BE2C (cell line): ENCODE measurements around the gene CUL5.

ENCODE experiments used
- DNase-seq: peaks from one replicate; pipeline ENCODE4 v3.0.0-alpha.2; 2020
- H3K27me3 ChIP-seq: fragments of 250-450 bp; sonication (Bioruptor Pico); 2 replicates; pipeline ENCODE4 v1.5.1; 2020; ENCODE audit warnings: mild to moderate bottlenecking
- H3K36me3 ChIP-seq: fragments of 250-450 bp; sonication (Bioruptor Pico); 2 replicates; pipeline ENCODE4 v1.5.1; 2020; ENCODE audit warnings: mild to moderate bottlenecking
- H3K4me1 ChIP-seq: fragments of 250-450 bp; sonication (Bioruptor Pico); 2 replicates; pipeline ENCODE4 v1.5.1; 2020
- H3K4me3 ChIP-seq: 2 replicates; pipeline ENCODE4 v1.5.1; 2011; ENCODE audit warnings: low read depth, low read length
- H3K9me3 ChIP-seq: fragments of 250-450 bp; sonication (Bioruptor Pico); 2 replicates; pipeline ENCODE4 v1.5.1; 2020
- CTCF ChIP-seq: IDR thresholded peaks from 2 replicates; pipeline ENCODE4 v1.5.1; 2012; ENCODE audit warnings: mild to moderate bottlenecking, low read depth, low read length

CUL5 gene

GRCh38 chr11:108012139-108012725 is 3.5 kb downstream of the CUL5 start:
- DNase-seq: no peak
- no peak for TF ChIP-seq CTCF
- no peaks in the 10 kb centered on the region; the same call in 1 of the 2 replicates for H3K4me1 ChIP-seq
- H3K9me3 ChIP-seq: no peaks in the 10 kb centered on the region
- peaks cover 16% of the 10 kb centered on the region for H3K36me3 ChIP-seq
- no peak overlapping the region for H3K4me3 ChIP-seq
- no peaks in the 10 kb centered on the region for H3K27me3 ChIP-seq

GRCh38 chr11:108016647-108017046 is 7.9 kb downstream of the CUL5 start:
- Histone ChIP-seq H3K4me3 (no peak overlapping the region), H3K4me1 (no peaks in the 10 kb centered on the region; the same call in 1 of the 2 replicates), H3K36me3 (peaks cover 12% of the 10 kb centered on the region), H3K9me3 (no peaks in the 10 kb centered on the region), H3K27me3 (no peaks in the 10 kb centered on the region)
- TF ChIP-seq CTCF: no peak
- DNase-seq: no peak

DNA sequence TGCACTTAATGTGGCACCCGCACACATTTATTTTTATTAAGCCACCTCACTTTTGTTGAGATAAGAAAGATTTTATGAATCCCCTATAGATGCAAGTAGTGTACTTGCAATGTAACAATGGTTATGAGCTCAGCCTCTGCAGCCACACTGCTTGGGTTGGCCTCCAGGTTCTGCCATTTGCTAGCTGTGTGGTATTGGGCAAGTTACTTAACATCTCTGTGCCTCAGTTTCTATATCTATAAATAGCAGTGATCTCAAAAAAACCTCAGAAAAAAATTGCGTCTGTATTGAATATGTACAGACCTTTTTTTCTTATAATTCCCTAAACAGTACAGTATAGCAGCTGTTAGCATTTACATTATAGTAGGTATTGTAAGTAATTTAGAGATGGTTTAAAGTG is 10.0 kb downstream of the CUL5 start:
- H3K36me3 ChIP-seq: peaks cover 12% of the 10 kb centered on the region
- no peak for TF ChIP-seq CTCF
- H3K9me3 ChIP-seq: no peaks in the 10 kb centered on the region

DNA sequence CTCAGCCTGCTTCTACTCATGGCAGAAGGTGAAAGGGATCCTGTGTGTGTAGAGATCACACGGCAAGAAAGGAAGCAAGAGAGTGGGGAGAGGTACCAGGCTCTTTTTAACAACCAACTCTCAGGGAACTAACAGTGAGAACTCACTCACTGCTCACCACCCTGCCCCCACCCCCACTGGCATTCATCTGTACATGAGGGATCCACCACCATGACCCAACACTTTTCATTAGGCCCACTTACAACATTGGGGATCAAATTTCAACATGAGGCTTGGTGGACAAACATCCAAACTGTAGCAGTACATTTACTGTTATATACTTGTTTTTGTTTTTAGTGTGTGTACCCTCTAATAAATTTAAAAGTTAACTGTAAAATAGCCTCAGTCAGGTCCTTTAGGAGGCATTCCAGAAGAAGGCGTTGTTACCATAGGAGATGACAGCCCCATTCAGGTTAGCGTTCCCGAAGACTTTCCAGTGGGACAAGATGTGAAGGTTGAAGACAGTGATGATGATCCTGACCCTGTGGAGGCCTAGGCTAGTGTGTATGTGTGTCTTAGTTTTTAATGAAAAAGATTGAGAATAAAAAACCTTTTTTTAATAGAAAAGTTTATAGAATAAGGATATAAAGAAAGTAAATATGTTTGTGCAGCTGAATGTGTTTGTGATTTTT is 11.3 kb downstream of the CUL5 start:
- Histone ChIP-seq H3K36me3 (peaks cover 11% of the 10 kb centered on the region), H3K27me3 (no peaks in the 10 kb centered on the region), H3K9me3 (no peaks in the 10 kb centered on the region), H3K4me3 (no peak overlapping the region), H3K4me1 (no peaks in the 10 kb centered on the region)
- TF ChIP-seq CTCF: no peak
- DNase-seq: no peak

More for the DNA sequence above, 10.0 kb downstream of the CUL5 start:
- H3K27me3 ChIP-seq: no peaks in the 10 kb centered on the region
- no peak for DNase-seq
- no peaks in the 10 kb centered on the region for H3K4me1 ChIP-seq
- H3K4me3 ChIP-seq: no peak overlapping the region

DNA sequence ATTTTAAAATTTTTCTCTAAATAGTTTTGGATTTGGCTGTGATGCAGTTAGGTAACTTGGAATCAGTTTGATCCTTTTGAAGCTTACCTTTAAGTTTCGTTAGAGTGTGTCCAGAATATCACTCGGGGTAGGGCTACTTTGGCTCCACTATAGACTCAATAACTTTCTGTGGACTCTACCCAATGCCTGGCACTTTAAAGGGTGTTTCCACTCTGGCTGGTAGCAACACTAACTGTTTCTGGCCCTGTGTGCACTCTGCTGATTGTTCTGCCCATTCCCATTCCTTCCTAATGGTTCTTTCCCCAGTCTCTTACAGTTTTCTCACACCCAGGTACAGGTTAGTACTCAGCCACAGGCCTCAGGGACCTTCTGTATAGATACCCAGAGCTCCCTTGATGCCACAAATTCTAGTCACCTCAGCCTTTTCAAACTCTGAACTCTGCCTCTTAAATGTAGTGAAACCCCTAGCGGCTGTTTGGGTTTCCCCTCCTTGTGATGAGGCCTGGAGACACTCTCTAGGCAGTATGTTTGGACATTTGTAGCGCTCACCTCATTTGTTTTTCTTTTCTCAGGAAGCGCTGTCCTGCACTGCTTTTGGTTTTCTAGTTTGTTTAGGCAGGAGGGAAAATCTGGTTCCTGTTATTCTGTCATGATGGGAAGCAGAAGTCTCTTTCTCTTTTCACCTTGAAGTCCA is 16.8 kb downstream of the CUL5 start:
- no peak for DNase-seq

More for the DNA sequence above, 16.8 kb downstream of the CUL5 start:
- H3K4me3 ChIP-seq: no peak overlapping the region
- no peaks in the 10 kb centered on the region for H3K9me3 ChIP-seq
- no peaks in the 10 kb centered on the region for H3K27me3 ChIP-seq
- no peaks in the 10 kb centered on the region; the same call in 1 of the 2 replicates for H3K36me3 ChIP-seq
- TF ChIP-seq CTCF: no peak
- no peaks in the 10 kb centered on the region for H3K4me1 ChIP-seq
